Loucy (cell line): ENCODE results near the gene BST2.

Experiments
- H2AFZ ChIP-seq: fragments of 200-600 bp; sonication (generic); 2 replicates; pipeline ENCODE4 v1.6.0; 2016; ENCODE audit warnings: antibody characterized with exemption, mild to moderate bottlenecking, low read length, moderate library complexity
- H3F3A ChIP-seq: fragments of 200-600 bp; 2 replicates; pipeline ENCODE4 v1.6.0; 2016; ENCODE audit warnings: antibody characterized with exemption, low read depth, mild to moderate bottlenecking
- H3K27me3 ChIP-seq: fragments of 200-600 bp; sonication (generic); 2 replicates; pipeline ENCODE4 v1.6.1; 2014; ENCODE audit warnings: low read length, mild to moderate bottlenecking; ENCODE audit not compliant: insufficient read depth, poor library complexity, severe bottlenecking
- H3K36me3 ChIP-seq: fragments of 200-600 bp; sonication (generic); 2 replicates; pipeline ENCODE4 v1.6.1; 2016; ENCODE audit warnings: low read length; ENCODE audit not compliant: insufficient read depth
- H3K4me1 ChIP-seq: fragments of 200-600 bp; sonication (generic); 2 replicates; pipeline ENCODE4 v1.5.1; 2014; ENCODE audit warnings: low read length, mild to moderate bottlenecking; ENCODE audit not compliant: insufficient read depth, poor library complexity, severe bottlenecking
- H3K4me2 ChIP-seq: fragments of 200-600 bp; sonication (generic); 2 replicates; pipeline ENCODE4 v1.6.0; 2014; ENCODE audit warnings: antibody characterized with exemption, low read length, low read depth, mild to moderate bottlenecking; ENCODE audit not compliant: poor library complexity, severe bottlenecking
- H3K4me3 ChIP-seq: fragments of 200-600 bp; sonication (generic); 2 replicates; pipeline ENCODE4 v1.5.1; 2014; ENCODE audit warnings: low read length, mild to moderate bottlenecking, mixed read lengths; ENCODE audit not compliant: poor library complexity, severe bottlenecking
- H3K79me2 ChIP-seq: fragments of 200-600 bp; sonication (generic); 2 replicates; pipeline ENCODE4 v1.6.1; 2014; ENCODE audit warnings: low read length; ENCODE audit not compliant: insufficient read depth
- H3K9ac ChIP-seq: fragments of 200-600 bp; sonication (generic); 2 replicates; pipeline ENCODE4 v1.6.0; 2014; ENCODE audit warnings: mild to moderate bottlenecking, low read depth, low read length, moderate library complexity; ENCODE audit not compliant: poor library complexity, severe bottlenecking
- H3K9me2 ChIP-seq: fragments of 200-600 bp; sonication (generic); replicated peaks from 2 replicates; pipeline ENCODE4 v1.6.1; 2016; ENCODE audit warnings: low read depth, low read length, mixed read lengths
- H3K9me3 ChIP-seq: fragments of 200-600 bp; sonication (generic); 2 replicates; pipeline ENCODE4 v1.6.1; 2014; ENCODE audit warnings: mild to moderate bottlenecking, antibody characterized with exemption, low read length, low read depth; ENCODE audit not compliant: insufficient read depth
- H4K20me1 ChIP-seq: fragments of 200-600 bp; sonication (generic); 2 replicates; pipeline ENCODE4 v1.6.0; 2014; ENCODE audit warnings: antibody characterized with exemption, low read length, mild to moderate bottlenecking; ENCODE audit not compliant: insufficient read depth, poor library complexity, severe bottlenecking
- CTCF ChIP-seq: fragments of 200-600 bp; sonication (generic); conservative IDR thresholded peaks from 2 replicates; pipeline ENCODE4 v1.5.1; 2014; ENCODE audit warnings: mild to moderate bottlenecking, antibody characterized with exemption, low read length
- EZH2phosphoT487 ChIP-seq: fragments of 200-600 bp; IDR thresholded peaks from 2 replicates; pipeline ENCODE4 v1.6.1; 2018; ENCODE audit warnings: antibody characterized with exemption, mild to moderate bottlenecking, moderate library complexity, borderline replicate concordance

Gene BST2

DNA sequence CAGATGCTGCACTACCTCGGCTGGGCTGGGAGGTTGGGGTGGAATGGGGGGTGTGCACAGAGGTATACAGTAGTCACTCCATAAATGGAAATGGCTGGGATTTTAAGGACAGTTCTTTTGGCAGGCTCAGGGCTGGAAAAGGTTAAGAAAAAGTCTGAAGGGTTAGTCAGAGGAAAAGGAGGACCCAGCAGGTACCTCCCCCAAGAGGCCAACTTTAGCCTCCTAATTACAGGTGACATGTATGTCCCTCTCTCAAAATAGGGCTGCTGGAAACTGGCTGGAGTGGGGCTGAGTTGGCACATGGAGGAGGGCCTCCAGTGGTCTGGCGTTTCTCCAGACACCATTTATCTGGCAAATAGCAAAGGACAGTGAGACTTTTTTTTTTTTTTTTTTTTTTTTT is 12.4 kb downstream of the BST2 start:
- TF ChIP-seq EZH2phosphoT487 (no peak), CTCF (no peak)
- no peak overlapping the region for H3K4me3 ChIP-seq
- no peaks in the 10 kb centered on the region for H4K20me1 ChIP-seq
- H3F3A ChIP-seq: no peaks in the 10 kb centered on the region
- no peaks in the 10 kb centered on the region for H3K9me2 ChIP-seq
- H3K9ac ChIP-seq: no peak overlapping the region
- H3K79me2 ChIP-seq: no peaks in the 10 kb centered on the region
- H2AFZ ChIP-seq: no peak overlapping the region
- no peaks in the 10 kb centered on the region for H3K36me3 ChIP-seq
- peaks cover 11% of the 10 kb centered on the region for H3K4me1 ChIP-seq
- H3K4me2 ChIP-seq: no peak overlapping the region
- H3K27me3 ChIP-seq: no peaks in the 10 kb centered on the region
- H3K9me3 ChIP-seq: no peaks in the 10 kb centered on the region

- Histone ChIP-seq H3K9ac (peak overlapping the region; percentile 68), H3K27me3 (no peaks in the 10 kb centered on the region)
- no peak for TF ChIP-seq EZH2phosphoT487
- TF ChIP-seq CTCF: no peak; the same call in 1 of the 2 replicates
Measured at GRCh38 chr19:17391371-17392151, 13.9 kb downstream of the BST2 start.

DNA sequence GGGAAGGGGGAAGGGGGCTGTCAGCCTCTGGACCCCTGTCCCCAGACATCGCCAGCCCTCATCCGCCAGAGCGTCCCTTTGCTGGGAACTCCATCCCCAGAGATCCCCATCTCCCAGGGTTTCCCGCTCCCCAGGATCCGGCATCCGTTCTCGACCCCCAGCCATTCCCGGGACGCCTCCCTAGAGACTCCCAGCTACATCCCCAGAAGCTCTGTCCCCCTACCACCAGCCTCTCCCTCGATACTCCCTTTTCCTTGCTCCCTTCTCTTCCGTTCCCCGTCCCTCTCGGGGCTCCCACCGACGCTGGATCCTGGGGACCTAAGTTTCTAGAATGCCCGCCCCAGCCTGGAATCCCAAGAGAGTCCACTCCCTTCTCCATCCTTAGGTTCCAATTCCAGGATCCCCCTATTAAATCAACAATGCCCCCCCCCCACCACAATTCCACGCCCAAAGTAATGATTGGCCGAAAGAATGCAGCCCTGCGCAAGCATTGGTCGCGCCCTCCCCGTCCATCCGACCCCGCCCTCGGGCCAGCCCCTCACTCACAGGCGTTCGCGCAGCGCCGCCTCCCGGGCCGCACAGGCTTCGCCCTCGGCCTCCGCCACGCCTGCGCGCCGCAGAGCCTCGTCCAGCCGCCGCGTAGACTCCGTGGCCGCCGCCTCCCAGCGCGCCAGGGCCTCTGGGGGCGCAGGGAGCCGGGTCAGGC is 14.6 kb downstream of the BST2 start:
- no peaks in the 10 kb centered on the region for H3F3A ChIP-seq
- peak overlapping the region; percentile 68 for H3K9ac ChIP-seq
- H3K4me1 ChIP-seq: peaks cover 11% of the 10 kb centered on the region
- H3K9me3 ChIP-seq: no peaks in the 10 kb centered on the region
- H3K9me2 ChIP-seq: no peaks in the 10 kb centered on the region
- TF ChIP-seq CTCF: peak; percentile 66
- TF ChIP-seq EZH2phosphoT487: no peak
- H3K36me3 ChIP-seq: no peaks in the 10 kb centered on the region
- H3K4me2 ChIP-seq: peak overlapping the region; percentile 95
- H3K4me3 ChIP-seq: peak overlapping the region; percentile 71
- H4K20me1 ChIP-seq: no peaks in the 10 kb centered on the region
- H3K79me2 ChIP-seq: no peaks in the 10 kb centered on the region
- H2AFZ ChIP-seq: peak overlapping the region; percentile 90
- H3K27me3 ChIP-seq: no peaks in the 10 kb centered on the region

More at GRCh38 chr19:17391371-17392151, 13.9 kb downstream of the BST2 start:
- Histone ChIP-seq H3K4me2 (peak overlapping the region; percentile 95), H4K20me1 (no peaks in the 10 kb centered on the region), H2AFZ (peak overlapping the region; percentile 90), H3K79me2 (no peaks in the 10 kb centered on the region), H3K4me1 (peaks cover 11% of the 10 kb centered on the region), H3F3A (no peaks in the 10 kb centered on the region), H3K9me2 (no peaks in the 10 kb centered on the region), H3K9me3 (no peaks in the 10 kb centered on the region), H3K4me3 (peak overlapping the region; percentile 71), H3K36me3 (no peaks in the 10 kb centered on the region)
